WTC11 (cell line): Measurements from ENCODE around the gene PCDHB15.
"Not testable (repeated sequence)": the region's sequence is repeated elsewhere in the genome, so short reads cannot be mapped to it uniquely, and the experiment has no call there.

Experiments used
- ATF6 ChIP-seq: sonication (generic); formaldehyde crosslinking; IDR thresholded peaks from 2 replicates; pipeline ENCODE4 v1.8.1; 2023; ENCODE audit warnings: mild to moderate bottlenecking, missing genetic modification reagents
- CBFB ChIP-seq: sonication (generic); formaldehyde crosslinking; IDR thresholded peaks from 2 replicates; pipeline ENCODE4 v1.8.1; 2022; ENCODE audit warnings: mild to moderate bottlenecking, low read depth, missing genetic modification reagents
- CREB1 ChIP-seq: sonication (generic); formaldehyde crosslinking; IDR thresholded peaks from 2 replicates; pipeline ENCODE4 v1.8.0; 2023; ENCODE audit warnings: mild to moderate bottlenecking, missing genetic modification reagents
- CTCF ChIP-seq: fragments of 200-600 bp; IDR thresholded peaks from 2 replicates; pipeline ENCODE4 v1.8.0; 2022; ENCODE audit warnings: antibody characterized with exemption
- E2F4 ChIP-seq: sonication (generic); formaldehyde crosslinking; IDR thresholded peaks from 2 replicates; pipeline ENCODE4 v1.8.1; 2022; ENCODE audit warnings: low read depth, mild to moderate bottlenecking, moderate library complexity, missing genetic modification reagents, borderline replicate concordance
- ELF4 ChIP-seq: sonication (generic); formaldehyde crosslinking; IDR thresholded peaks from 2 replicates; pipeline ENCODE4 v1.8.1; 2022; ENCODE audit warnings: low read depth, mild to moderate bottlenecking, moderate library complexity, missing genetic modification reagents
- FOXJ3 ChIP-seq: sonication (generic); formaldehyde crosslinking; IDR thresholded peaks from 2 replicates; pipeline ENCODE4 v1.9.0; 2021; ENCODE audit warnings: missing genetic modification reagents, mild to moderate bottlenecking, borderline replicate concordance
- SMAD3 ChIP-seq: sonication (generic); formaldehyde crosslinking; IDR thresholded peaks from 2 replicates; pipeline ENCODE4 v1.8.0; 2022; ENCODE audit warnings: missing genetic modification reagents, mild to moderate bottlenecking, borderline replicate concordance
- USF2 ChIP-seq: sonication (generic); formaldehyde crosslinking; IDR thresholded peaks from 2 replicates; pipeline ENCODE4 v1.8.1; 2023; ENCODE audit warnings: mild to moderate bottlenecking, missing genetic modification reagents, moderate library complexity
- ZBTB21 ChIP-seq: sonication (generic); formaldehyde crosslinking; IDR thresholded peaks from 2 replicates; pipeline ENCODE4 v1.8.1; 2023; ENCODE audit warnings: mild to moderate bottlenecking, missing genetic modification reagents, borderline replicate concordance
- ZNF232 ChIP-seq: sonication (generic); formaldehyde crosslinking; IDR thresholded peaks from 2 replicates; pipeline ENCODE4 v1.8.0; 2022; ENCODE audit warnings: mild to moderate bottlenecking, missing genetic modification reagents
- ZNF281 ChIP-seq: sonication (generic); formaldehyde crosslinking; IDR thresholded peaks from 2 replicates; pipeline ENCODE4 v1.8.0; 2023; ENCODE audit warnings: mild to moderate bottlenecking, missing genetic modification reagents
- ZNF512 ChIP-seq: sonication (generic); formaldehyde crosslinking; IDR thresholded peaks from 2 replicates; pipeline ENCODE4 v1.8.1; 2022; ENCODE audit warnings: missing genetic modification reagents, borderline replicate concordance

- not testable (repeated sequence) for TF ChIP-seq ZBTB21 (CRISPR knock-in tag); ATF6 (CRISPR knock-in tag); ELF4 (CRISPR knock-in tag); USF2; CREB1; CBFB (CRISPR knock-in tag); CTCF; E2F4; ZNF281 (CRISPR knock-in tag); ZNF232 (CRISPR knock-in tag); FOXJ3 (CRISPR knock-in tag); SMAD3; ZNF512 (CRISPR knock-in tag)
These were observed 29.2 kb upstream of the PCDHB15 start for GRCh38 chr5:141216035-141216434.
